H9 (cell line): ENCODE results near the gene HECW1. TPM values are rescaled to one million over a fixed set of nuclear protein-coding genes. Genes with fewer than 3 reads are reported as not detected.
"Not testable (repeated sequence)": the region's sequence is repeated elsewhere in the genome, so short reads cannot be mapped to it uniquely, and the experiment has no call there.

Experiments
- DNase-seq: peaks from one replicate; pipeline ENCODE4 v3.0.0-alpha.2; 2017
- H2AFZ ChIP-seq: one replicate; pipeline ENCODE4 v1.6.1; 2013; ENCODE audit warnings: mild to moderate bottlenecking, low read length, control low read depth, moderate library complexity
- H2AK5ac ChIP-seq: 2 replicates; pipeline ENCODE4 v1.6.1; 2013; ENCODE audit warnings: low read length, control low read depth, mixed read lengths; ENCODE audit not compliant: insufficient read length
- H2BK120ac ChIP-seq: one replicate; pipeline ENCODE4 v1.6.1; 2013; ENCODE audit warnings: low read depth, mild to moderate bottlenecking, low read length, control low read depth, inconsistent platforms; ENCODE audit not compliant: poor library complexity, severe bottlenecking
- H2BK12ac ChIP-seq: 2 replicates; pipeline ENCODE4 v1.6.1; 2013; ENCODE audit warnings: low read length, control low read depth, mixed read lengths, low read depth; ENCODE audit not compliant: insufficient read length
- H2BK15ac ChIP-seq: 2 replicates; pipeline ENCODE4 v1.6.1; 2013; ENCODE audit warnings: low read depth, low read length, control low read depth
- H2BK20ac ChIP-seq: one replicate; pipeline ENCODE4 v1.6.1; 2013; ENCODE audit warnings: low read depth, mild to moderate bottlenecking, low read length, control low read depth, inconsistent platforms; ENCODE audit not compliant: poor library complexity, severe bottlenecking
- H2BK5ac ChIP-seq: 2 replicates; pipeline ENCODE4 v1.6.1; 2013; ENCODE audit warnings: low read length, control low read depth, mixed read lengths; ENCODE audit not compliant: insufficient read length
- H3K14ac ChIP-seq: 2 replicates; pipeline ENCODE4 v1.6.1; 2013; ENCODE audit warnings: low read length, control low read depth; ENCODE audit not compliant: insufficient read depth
- H3K18ac ChIP-seq: 2 replicates; pipeline ENCODE4 v1.6.1; 2013; ENCODE audit warnings: low read depth, mild to moderate bottlenecking, mixed read lengths, low read length, control low read depth; ENCODE audit not compliant: insufficient read length
- H3K23ac ChIP-seq: 2 replicates; pipeline ENCODE4 v1.6.1; 2013; ENCODE audit warnings: low read length, control low read depth, mixed read lengths, low read depth; ENCODE audit not compliant: insufficient read length
- H3K23me2 ChIP-seq: 2 replicates; pipeline ENCODE4 v1.6.1; 2013; ENCODE audit warnings: low read depth, mild to moderate bottlenecking, mixed read lengths, low read length, control low read depth; ENCODE audit not compliant: insufficient read length, poor library complexity, severe bottlenecking
- H3K27ac ChIP-seq: 2 replicates; pipeline ENCODE4 v1.5.1; 2013; ENCODE audit warnings: low read length, control low read depth, mixed read lengths, low read depth; ENCODE audit not compliant: insufficient read length
- H3K27me3 ChIP-seq: 2 replicates; pipeline ENCODE4 v1.6.1; 2013; ENCODE audit warnings: low read length, control low read depth, inconsistent platforms; ENCODE audit not compliant: insufficient read depth
- H3K4ac ChIP-seq: 2 replicates; pipeline ENCODE4 v1.6.1; 2013; ENCODE audit warnings: low read depth, mild to moderate bottlenecking, control low read depth, inconsistent platforms, low read length, moderate library complexity
- H3K4me1 ChIP-seq: 2 replicates; pipeline ENCODE4 v1.6.1; 2013; ENCODE audit warnings: low read length, control low read depth, inconsistent platforms; ENCODE audit not compliant: insufficient read depth
- H3K4me2 ChIP-seq: 2 replicates; pipeline ENCODE4 v1.6.1; 2013; ENCODE audit warnings: low read length, control low read depth, mixed read lengths; ENCODE audit not compliant: insufficient read length, insufficient read depth
- H3K56ac ChIP-seq: 2 replicates; pipeline ENCODE4 v1.6.1; 2013; ENCODE audit warnings: low read depth, mild to moderate bottlenecking, mixed read lengths, low read length, control low read depth; ENCODE audit not compliant: insufficient read length
- H3K79me1 ChIP-seq: 2 replicates; pipeline ENCODE4 v1.6.1; 2013; ENCODE audit warnings: low read depth, mild to moderate bottlenecking, moderate library complexity, low read length, control low read depth, inconsistent platforms; ENCODE audit not compliant: insufficient read depth, poor library complexity, severe bottlenecking
- H3K79me2 ChIP-seq: 2 replicates; pipeline ENCODE4 v1.6.1; 2013; ENCODE audit warnings: low read length, control low read depth, inconsistent platforms; ENCODE audit not compliant: insufficient read depth
- H3K9ac ChIP-seq: 2 replicates; pipeline ENCODE4 v1.6.1; 2013; ENCODE audit warnings: low read length, control low read depth, mixed read lengths; ENCODE audit not compliant: insufficient read length; ENCODE audit errors: extremely low read depth
- H3K9me3 ChIP-seq: one replicate; pipeline ENCODE4 v1.6.1; 2013; ENCODE audit warnings: low read depth, low read length, inconsistent platforms; ENCODE audit not compliant: control insufficient read depth
- H3T11ph ChIP-seq: one replicate; pipeline ENCODE4 v1.6.1; 2013; ENCODE audit warnings: mild to moderate bottlenecking, low read length, control low read depth, inconsistent platforms
- H4K20me1 ChIP-seq: one replicate; pipeline ENCODE4 v1.6.1; 2013; ENCODE audit not compliant: control insufficient read depth, insufficient read length, insufficient read depth
- H4K5ac ChIP-seq: 2 replicates; pipeline ENCODE4 v1.6.1; 2013; ENCODE audit warnings: low read depth, mild to moderate bottlenecking, mixed read lengths, low read length, control low read depth; ENCODE audit not compliant: insufficient read length
- H4K8ac ChIP-seq: replicated peaks from 2 replicates; pipeline ENCODE4 v1.6.1; 2013; ENCODE audit warnings: low read length, control low read depth, mixed read lengths, low read depth; ENCODE audit not compliant: insufficient read length
- H4K91ac ChIP-seq: 2 replicates; pipeline ENCODE4 v1.6.1; 2013; ENCODE audit warnings: low read depth, mild to moderate bottlenecking, moderate library complexity, mixed read lengths, low read length, control low read depth; ENCODE audit not compliant: insufficient read length
- H3K27ac Mint-ChIP-seq, 3 experiments: 2 replicates in 2 of 3; 3 replicates in 1 of 3; pipeline ENCODE4 v1.8.0; 2020 to 2021; ENCODE audit warnings: mixed read lengths in 3 of 3, mild to moderate bottlenecking in 1 of 3, moderate library complexity in 1 of 3
- H3K27me3 Mint-ChIP-seq: 2 replicates; pipeline ENCODE4 v1.8.0; 2021; ENCODE audit warnings: low read depth, mild to moderate bottlenecking, moderate library complexity, mixed read lengths
- H3K36me3 Mint-ChIP-seq, 3 experiments: 2 replicates in 2 of 3; 3 replicates in 1 of 3; pipeline ENCODE4 v1.8.0; 2020 to 2021; ENCODE audit warnings: low read depth in 3 of 3, mixed read lengths in 3 of 3; ENCODE audit not compliant: insufficient read depth in 1 of 3
- H3K4me1 Mint-ChIP-seq, 2 experiments: 2 replicates each; pipeline ENCODE4 v1.8.0; 2020; ENCODE audit warnings: mixed read lengths in 2 of 2
- H3K4me3 Mint-ChIP-seq, 2 experiments: 2 replicates in 1 of 2; 3 replicates in 1 of 2; pipeline ENCODE4 v1.8.0; 2020 to 2021; ENCODE audit warnings: mild to moderate bottlenecking in 2 of 2, mixed read lengths in 2 of 2, moderate library complexity in 1 of 2
- H3K9me3 Mint-ChIP-seq, 2 experiments: 2 replicates in 1 of 2; 3 replicates in 1 of 2; pipeline ENCODE4 v1.8.0; 2020; ENCODE audit warnings: mild to moderate bottlenecking in 2 of 2, mixed read lengths in 2 of 2, moderate library complexity in 1 of 2
- CTCF ChIP-seq: fragments of 200-600 bp; sonication (generic); conservative IDR thresholded peaks from 3 replicates; pipeline ENCODE4 v1.8.0; 2021; ENCODE audit warnings: antibody characterized with exemption, mild to moderate bottlenecking
- WGBS: extraction: QIAGEN DNeasy Blood & Tissue Kit; methylation state at CpG from one replicate; pipeline ENCODE4 v1.1.7; 2013; ENCODE audit warnings: missing lambda C conversion rate, low lambda C conversion rate, mixed read lengths; ENCODE audit not compliant: insufficient read length; ENCODE audit errors: extremely low coverage; 5-methylcytosine and 5-hydroxymethylcytosine counted together
- total RNA-seq: library from RNA; stranded (reverse); gene quantifications from 2 replicates; pipeline ENCODE4 v1.2.1, GENCODE V29; 2021

HECW1 gene
- total RNA-seq, 1 experiment from 2014 or later = 5.0 TPM

GRCh38 chr7:43341132-43341531 is 228.7 kb downstream of the HECW1 start:
- no peaks in the 10 kb centered on the region for H4K20me1 ChIP-seq
- H2BK120ac ChIP-seq = no peak overlapping the region
- Mint-ChIP-seq H3K27me3 (no peaks in the 10 kb centered on the region), H3K27ac (no peak overlapping the region), H3K4me1 (0 out of 4 replicates have a peak, but pooled peaks cover 0 to 3% of the 10 kb centered on the region in 2 experiments), H3K36me3 (peaks cover 0 to 7% (median 0%) of the 10 kb centered on the region in 3 experiments; a peak in 1 of 7 replicates), H3K9me3 (peaks cover 0 to 5% of the 10 kb centered on the region in 2 experiments; a peak in 1 of 5 replicates), H3K4me3 (no peak overlapping the region)
- no peaks in the 10 kb centered on the region for H3K79me1 ChIP-seq
- no peaks in the 10 kb centered on the region for H3K27me3 ChIP-seq
- TF ChIP-seq CTCF = no peak
- no peaks in the 10 kb centered on the region for H3K9me3 ChIP-seq
- H3K4me2 ChIP-seq = no peak overlapping the region
- WGBS = no CpG with 5 or more reads among the region's 2 CpGs
- DNase-seq = no peak
- no peak overlapping the region for H4K8ac ChIP-seq
- no peaks in the 10 kb centered on the region; the same call in 1 of the 2 replicates for H3K4me1 ChIP-seq
- H3T11ph ChIP-seq = no peak overlapping the region
- no peaks in the 10 kb centered on the region for H3K23me2 ChIP-seq
- H3K9ac ChIP-seq = no peak overlapping the region
- H3K18ac ChIP-seq = no peak overlapping the region
- no peak overlapping the region for H3K14ac ChIP-seq
- H2AFZ ChIP-seq = no peak overlapping the region
- H4K5ac ChIP-seq = no peak overlapping the region
- no peak overlapping the region for H3K23ac ChIP-seq
- no peak overlapping the region for H2BK12ac ChIP-seq
- H2BK20ac ChIP-seq = no peak overlapping the region
- H2BK15ac ChIP-seq = no peak overlapping the region
- no peak overlapping the region for H2AK5ac ChIP-seq
- no peak overlapping the region for H4K91ac ChIP-seq
- no peak overlapping the region for H3K56ac ChIP-seq
- H2BK5ac ChIP-seq = no peak overlapping the region
- H3K4ac ChIP-seq = no peak overlapping the region
- no peaks in the 10 kb centered on the region for H3K79me2 ChIP-seq
- H3K27ac ChIP-seq = no peak overlapping the region

- not testable (repeated sequence) for H3K18ac ChIP-seq, H3K79me1 ChIP-seq
- WGBS = no CpG with 5 or more reads among the region's 4 CpGs
Observed at GRCh38 chr7:43343417-43343816, 231.0 kb downstream of the HECW1 start.

More at GRCh38 chr7:43343417-43343816, 231.0 kb downstream of the HECW1 start:
- H4K8ac ChIP-seq, H3K23ac ChIP-seq, H3K9ac ChIP-seq, H4K91ac ChIP-seq, H3K27ac Mint-ChIP-seq, H3K27me3 ChIP-seq, H3K4me1 ChIP-seq, H3K4ac ChIP-seq, H3K27ac ChIP-seq, H3K4me1 Mint-ChIP-seq, H2BK12ac ChIP-seq, DNase-seq, H3K23me2 ChIP-seq, H2BK5ac ChIP-seq, H2BK15ac ChIP-seq, H2AK5ac ChIP-seq, H2BK20ac ChIP-seq, H3T11ph ChIP-seq, H4K20me1 ChIP-seq, H2BK120ac ChIP-seq, H3K4me3 Mint-ChIP-seq, H3K79me2 ChIP-seq, H3K14ac ChIP-seq, H3K27me3 Mint-ChIP-seq, H2AFZ ChIP-seq, H3K56ac ChIP-seq, H4K5ac ChIP-seq, H3K9me3 ChIP-seq, H3K4me2 ChIP-seq: not testable (repeated sequence)
- Mint-ChIP-seq H3K9me3 (peaks cover 2 to 11% of the 10 kb centered on the region in 2 experiments; a peak in 3 of 5 replicates), H3K36me3 (peaks cover 0 to 17% (median 5%) of the 10 kb centered on the region in 3 experiments; a peak in 5 of 7 replicates)
